GM12878 (cell line): Measurements from ENCODE around the gene ROR2. TPM values are rescaled to one million over a fixed set of nuclear protein-coding genes. Genes with fewer than 3 reads are reported as not detected.

Source experiments
- ATAC-seq: fragments of 200-7000 bp; cut with Tn5 transposase; 3 replicates; pipeline ENCODE4 v1.9.1; 2020; ENCODE audit warnings: mild to moderate bottlenecking, moderate library complexity
- BruUV-seq: library from RNA; stranded (reverse); fragments of 400-500 nt; replicated peaks from 2 replicates; lab custom pipeline; 2021; lab: Mats Ljungman, UMichigan
- CTCF ChIA-PET: fragments of 300-600 bp; sonication (Branson Sonifier 250); formaldehyde crosslinking; extraction: SDS; loops from one replicate; lab custom pipeline; 2021; ENCODE audit warnings: inconsistent platforms; lab: Yijun Ruan, JAX
- POLR2A ChIA-PET: fragments of 350-600 bp; formaldehyde crosslinking; extraction: SDS; loops from one replicate; lab custom pipeline; 2021; ENCODE audit warnings: inconsistent platforms; lab: Charles Lee
- RAD21 ChIA-PET: fragments of 300-600 bp; sonication (Branson Sonifier 250); formaldehyde crosslinking; loops from one replicate; lab custom pipeline; 2023; ENCODE audit warnings: antibody characterized with exemption; ENCODE audit not compliant: unreplicated experiment; lab: Charles Lee
- SMC1A ChIA-PET: fragments of 300-600 bp; sonication (Branson Sonifier 250); formaldehyde crosslinking; loops from one replicate; lab custom pipeline; 2023; ENCODE audit not compliant: unreplicated experiment, uncharacterized antibody; lab: Charles Lee
- DNase-seq: peaks from one replicate; pipeline ENCODE4 v3.0.0-alpha.2; 2011; ENCODE audit warnings: low read depth, low spot score
- FAIRE-seq: peaks from 3 replicates; lab custom pipeline; 2011; peaks lifted over from hg19 to GRCh38; lab: Jason Lieb, UNC
- H2AFZ ChIP-seq: 2 replicates; pipeline ENCODE4 v1.6.0; 2011; ENCODE audit warnings: low read depth, low read length, control low read depth; ENCODE audit not compliant: control insufficient read depth
- H3K27ac ChIP-seq: 2 replicates; pipeline ENCODE4 v1.5.1; 2011; ENCODE audit warnings: control low read depth; ENCODE audit not compliant: control insufficient read depth, insufficient read depth
- H3K27me3 ChIP-seq, 2 experiments: replicated peaks in 1 of 2; 2 replicates each; pipeline versions ENCODE4 v1.6.0 to v1.6.1; 2011; ENCODE audit warnings: low read length in 1 of 2; ENCODE audit not compliant: control insufficient read depth in 2 of 2, insufficient read depth in 2 of 2
- H3K36me3 ChIP-seq, 2 experiments: 2 replicates each; pipeline ENCODE4 v1.5.1; 2011; ENCODE audit warnings: low read length in 1 of 2; ENCODE audit not compliant: control insufficient read depth in 2 of 2, insufficient read depth in 2 of 2
- H3K4me1 ChIP-seq: 2 replicates; pipeline ENCODE4 v1.6.1; 2011; ENCODE audit warnings: mild to moderate bottlenecking, low read length, moderate library complexity, mixed read lengths; ENCODE audit not compliant: control insufficient read depth, insufficient read depth
- H3K4me2 ChIP-seq: 2 replicates; pipeline ENCODE4 v1.6.0; 2011; ENCODE audit warnings: control low read depth; ENCODE audit not compliant: control insufficient read depth, insufficient read depth
- H3K4me3 ChIP-seq: fragments of 200-600 bp; sonication (generic); 2 replicates; pipeline ENCODE4 v1.5.1; 2016
- H3K79me2 ChIP-seq: 2 replicates; pipeline ENCODE4 v1.6.0; 2011; ENCODE audit warnings: low read length; ENCODE audit not compliant: control insufficient read depth, insufficient read depth
- H3K9ac ChIP-seq: 2 replicates; pipeline ENCODE4 v1.8.0; 2011; ENCODE audit warnings: low read length, control low read depth, mixed read lengths; ENCODE audit not compliant: control insufficient read depth, insufficient read depth
- H3K9me3 ChIP-seq: replicated peaks from 3 replicates; pipeline ENCODE4 v1.5.1; 2011; ENCODE audit warnings: mild to moderate bottlenecking, low read length; ENCODE audit not compliant: control insufficient read depth, insufficient read depth
- H4K20me1 ChIP-seq: 2 replicates; pipeline ENCODE4 v1.6.0; 2011; ENCODE audit not compliant: control insufficient read depth, insufficient read depth
- FOS ChIP-seq: IDR thresholded peaks from 3 replicates; pipeline ENCODE4 v1.6.1; 2011; ENCODE audit warnings: borderline replicate concordance; ENCODE audit not compliant: insufficient read length; ENCODE audit errors: extremely low read depth
- NR2C2 ChIP-seq: IDR thresholded peaks from 2 replicates; pipeline ENCODE4 v1.6.1; 2011; ENCODE audit warnings: borderline replicate concordance, low read depth; ENCODE audit not compliant: control insufficient read depth, insufficient read length
- NR2F1 ChIP-seq: fragments of 450-650 bp; conservative IDR thresholded peaks from 2 replicates; pipeline ENCODE4 v1.6.1; 2017; ENCODE audit warnings: mild to moderate bottlenecking
- SMC3 ChIP-seq: IDR thresholded peaks from 2 replicates; pipeline ENCODE4 v1.6.1; 2011; ENCODE audit warnings: low read length, improper control_type of control experiment, borderline replicate concordance
- SUPT20H ChIP-seq: IDR thresholded peaks from 2 replicates; pipeline ENCODE4 v1.6.1; 2011; ENCODE audit warnings: low read depth, mild to moderate bottlenecking, low read length, moderate library complexity, borderline replicate concordance; ENCODE audit not compliant: control insufficient read depth
- TCF12 ChIP-seq: IDR thresholded peaks from 2 replicates; pipeline ENCODE4 v1.6.1; 2011; ENCODE audit warnings: low read depth, mild to moderate bottlenecking, low read length
- TCF3 ChIP-seq: IDR thresholded peaks from 2 replicates; pipeline ENCODE4 v1.6.1; 2012; ENCODE audit warnings: low read depth, mild to moderate bottlenecking, low read length, borderline replicate concordance; ENCODE audit not compliant: insufficient read depth
- ZNF592 ChIP-seq: fragments of 450-650 bp; IDR thresholded peaks from 2 replicates; pipeline ENCODE4 v1.6.1; 2017; ENCODE audit warnings: mild to moderate bottlenecking, moderate library complexity
- WGBS: methylation state at CpG from one replicate; pipeline ENCODE4 v1.1.6; 2016; ENCODE audit warnings: low lambda C conversion rate; ENCODE audit not compliant: insufficient replicate concordance, insufficient coverage; ENCODE audit errors: missing lambda C conversion rate; 5-methylcytosine and 5-hydroxymethylcytosine counted together
- in situ Hi-C: fragments of 300-500 bp; cut with MboI; formaldehyde crosslinking; loops from 9 replicates; pipeline ENCODE4 v1.14.3; 2018; ENCODE audit warnings: mixed read lengths
- intact Hi-C: fragments of 100-400 bp; cut with micrococcal nuclease; formaldehyde crosslinking; loops from one replicate; pipeline ENCODE4 v1.14.2; 2022; ENCODE audit not compliant: unreplicated experiment
- polyA plus RNA-seq, 11 experiments: library from polyadenylated mRNA; depleted of rRNA in 4 of 11; unstranded in 6 of 11; stranded (reverse) in 5 of 11; fragments of >200 nt; fragmentation: Nextera tagmentation in 4 of 11; fragmentation: Illumina TruSeq in 1 of 11; extraction: Ambion mirVana in 4 of 11; extraction: Trizol in 1 of 11; gene quantifications; 1 replicate in 1 of 11; 2 replicates in 10 of 11; pipeline versions ENCODE4 v1.2.1 to v1.2.3, GENCODE V29; 2011 to 2016; ENCODE audit warnings: inconsistent platforms in 2 of 11, missing spikeins in 2 of 11, low read depth in 1 of 11
- total RNA-seq, 4 experiments: library from RNA; depleted of rRNA in 3 of 4; stranded (reverse); fragments of >200 nt in 3 of 4; fragmentation: Illumina TruSeq in 1 of 4; extraction: Trizol in 1 of 4; gene quantifications; 2 replicates each; pipeline versions ENCODE4 v1.2.1 to v1.2.3, GENCODE V29; 2013 to 2021
- TF ChIP-seq, protein P1 (sequence below): fragments of 450-650 bp; IDR thresholded peaks from 2 replicates; pipeline ENCODE4 v1.6.1; 2018; ENCODE audit warnings: borderline replicate concordance, mild to moderate bottlenecking; ENCODE audit not compliant: partially characterized antibody
- TF ChIP-seq, protein P2 (sequence below): IDR thresholded peaks from 2 replicates; pipeline ENCODE4 v1.6.1; 2011; ENCODE audit warnings: mild to moderate bottlenecking, low read depth, low read length, moderate library complexity; ENCODE audit not compliant: insufficient replicate concordance

The ROR2 gene
- total and polyA plus RNA-seq, 10 of the 15 experiments (the other 5 are each of a cell fraction or from before 2014, with no cell fraction given), result 0.03 to 0.05 TPM; not detected in 8

DNA sequence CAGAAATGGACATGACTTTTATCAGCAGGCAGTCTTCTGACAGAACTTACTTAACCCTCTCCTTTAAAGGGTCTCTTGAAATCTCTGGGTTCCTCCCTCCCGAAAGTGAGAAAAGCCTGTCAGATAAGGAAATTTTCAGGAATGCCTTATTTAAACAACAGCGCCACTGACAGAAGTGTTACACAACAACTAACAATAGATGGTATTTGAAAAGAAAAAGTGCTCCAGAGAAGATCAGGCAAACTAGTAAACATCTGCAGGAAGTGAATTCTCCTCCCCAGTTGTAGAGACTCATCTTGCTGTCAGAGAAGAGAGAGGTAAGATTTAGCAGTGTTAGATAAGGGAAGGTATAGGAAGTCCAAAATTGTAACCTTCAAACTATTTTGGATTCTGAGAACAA is 419.2 kb downstream of the ROR2 start:
- Histone ChIP-seq H3K27me3 (no peaks in the 10 kb centered on the region), H3K36me3 (no peaks in the 10 kb centered on the region), H3K27ac (no peak overlapping the region), H2AFZ (no peak overlapping the region), H3K9me3 (no peaks in the 10 kb centered on the region), H3K79me2 (no peaks in the 10 kb centered on the region), H4K20me1 (no peaks in the 10 kb centered on the region), H3K9ac (no peak overlapping the region), H3K4me2 (no peak overlapping the region), H3K4me3 (no peak overlapping the region), H3K4me1 (no peaks in the 10 kb centered on the region)
- FAIRE-seq, result no peak
- ChIA-PET POLR2A (no interaction called here), RAD21 (no interaction called here), CTCF (no interaction called here), SMC1A (no interaction called here)
- WGBS, result 41% methylated on average over 2 of the region's 2 CpGs
- no peak for ATAC-seq
- in situ Hi-C loops (no loop called here), intact Hi-C loops (no loop called here)
- BruUV-seq, result no TSS peak
- no peak for TF ChIP-seq SUPT20H
- TF ChIP-seq TCF3, result no peak
- TF ChIP-seq TCF12, result no peak
- TF ChIP-seq, protein P1, sequence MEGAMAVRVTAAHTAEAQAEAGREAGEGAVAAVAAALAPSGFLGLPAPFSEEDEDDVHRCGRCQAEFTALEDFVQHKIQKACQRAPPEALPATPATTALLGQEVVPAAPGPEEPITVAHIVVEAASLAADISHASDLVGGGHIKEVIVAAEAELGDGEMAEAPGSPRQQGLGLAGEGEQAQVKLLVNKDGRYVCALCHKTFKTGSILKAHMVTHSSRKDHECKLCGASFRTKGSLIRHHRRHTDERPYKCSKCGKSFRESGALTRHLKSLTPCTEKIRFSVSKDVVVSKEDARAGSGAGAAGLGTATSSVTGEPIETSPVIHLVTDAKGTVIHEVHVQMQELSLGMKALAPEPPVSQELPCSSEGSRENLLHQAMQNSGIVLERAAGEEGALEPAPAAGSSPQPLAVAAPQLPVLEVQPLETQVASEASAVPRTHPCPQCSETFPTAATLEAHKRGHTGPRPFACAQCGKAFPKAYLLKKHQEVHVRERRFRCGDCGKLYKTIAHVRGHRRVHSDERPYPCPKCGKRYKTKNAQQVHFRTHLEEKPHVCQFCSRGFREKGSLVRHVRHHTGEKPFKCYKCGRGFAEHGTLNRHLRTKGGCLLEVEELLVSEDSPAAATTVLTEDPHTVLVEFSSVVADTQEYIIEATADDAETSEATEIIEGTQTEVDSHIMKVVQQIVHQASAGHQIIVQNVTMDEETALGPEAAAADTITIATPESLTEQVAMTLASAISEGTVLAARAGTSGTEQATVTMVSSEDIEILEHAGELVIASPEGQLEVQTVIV, result no peak
- TF ChIP-seq FOS, result no peak
- DNase-seq, result no peak

DNA sequence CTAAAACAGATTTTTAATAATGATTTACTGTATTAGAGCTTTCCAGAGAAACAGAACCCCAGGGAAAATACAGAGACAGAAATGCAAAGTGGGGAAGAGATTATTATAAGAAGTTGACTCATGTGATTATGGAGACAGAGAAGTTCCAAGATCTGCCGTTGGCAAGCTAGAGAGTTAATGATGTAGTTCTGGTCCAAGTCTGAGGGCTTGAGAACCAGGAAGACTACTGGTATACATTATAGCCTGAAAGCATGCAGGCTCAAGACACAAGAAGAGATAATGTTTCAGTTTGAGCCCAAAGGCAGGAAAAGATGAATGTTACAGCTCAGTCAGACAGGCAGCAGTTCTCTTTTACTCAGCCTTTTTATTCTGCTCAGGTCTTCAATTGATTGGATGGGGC is 427.5 kb downstream of the ROR2 start:
- in situ Hi-C loops, result no loop called here
- no peak for TF ChIP-seq ZNF592
- no peak for TF ChIP-seq NR2F1
- TF ChIP-seq, protein P2, sequence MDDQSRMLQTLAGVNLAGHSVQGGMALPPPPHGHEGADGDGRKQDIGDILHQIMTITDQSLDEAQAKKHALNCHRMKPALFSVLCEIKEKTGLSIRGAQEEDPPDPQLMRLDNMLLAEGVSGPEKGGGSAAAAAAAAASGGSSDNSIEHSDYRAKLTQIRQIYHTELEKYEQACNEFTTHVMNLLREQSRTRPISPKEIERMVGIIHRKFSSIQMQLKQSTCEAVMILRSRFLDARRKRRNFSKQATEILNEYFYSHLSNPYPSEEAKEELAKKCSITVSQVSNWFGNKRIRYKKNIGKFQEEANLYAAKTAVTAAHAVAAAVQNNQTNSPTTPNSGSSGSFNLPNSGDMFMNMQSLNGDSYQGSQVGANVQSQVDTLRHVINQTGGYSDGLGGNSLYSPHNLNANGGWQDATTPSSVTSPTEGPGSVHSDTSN, result no peak
- no peak for TF ChIP-seq NR2C2
- TF ChIP-seq SMC3, result no peak

More for the DNA sequence above, 427.5 kb downstream of the ROR2 start:
- FAIRE-seq, result no peak
- POLR2A ChIA-PET, result no interaction called here
- BruUV-seq, result no TSS peak
- SMC1A ChIA-PET, result no interaction called here
- CTCF ChIA-PET, result no interaction called here
- intact Hi-C loops, result no loop called here
- no peak overlapping the region for H2AFZ ChIP-seq
- H3K4me2 ChIP-seq, result no peak overlapping the region
- no peaks in the 10 kb centered on the region; the same call in 1 of the 3 replicates for H3K9me3 ChIP-seq
- no peak overlapping the region for H3K9ac ChIP-seq
- H3K4me3 ChIP-seq, result no peak overlapping the region
- RAD21 ChIA-PET, result no interaction called here
- no peak for DNase-seq
- H3K36me3 ChIP-seq, result no peaks in the 10 kb centered on the region
- H4K20me1 ChIP-seq, result no peaks in the 10 kb centered on the region
- no peak for ATAC-seq
- H3K27me3 ChIP-seq, result no peaks in the 10 kb centered on the region
- H3K27ac ChIP-seq, result no peak overlapping the region
- H3K4me1 ChIP-seq, result no peaks in the 10 kb centered on the region
- H3K79me2 ChIP-seq, result no peaks in the 10 kb centered on the region
- 0% methylated on average over 1 of the region's 1 CpG for WGBS
